Measurements from ENCODE around the gene CBLB. TPM values are rescaled to one million over a fixed set of nuclear protein-coding genes. Genes with fewer than 3 reads are reported as not detected.

CBLB gene
- total RNA-seq, 2 experiments from 2014 or later = 24.5 to 38.5 TPM

- H3K79me2 ChIP-seq (ENCODE audit: insufficient read depth, low read depth, low read length) = no peaks in the 10 kb centered on the region
- no peak for DNase-seq (ENCODE audit: low spot score)
- no peak overlapping the region for H3K27ac ChIP-seq (ENCODE audit: low read depth, low read length, poor library complexity, severe bottlenecking)
- no peak overlapping the region for H2AFZ ChIP-seq (ENCODE audit: low read length)
- H3K9me2 ChIP-seq (ENCODE audit: insufficient read depth, low read length) = no peaks in the 10 kb centered on the region
- TF ChIP-seq CTCF (conservative IDR thresholded peaks at IDR 0.05; ENCODE audit: low read length) (no peak), EZH2phosphoT487 (IDR thresholded peaks at IDR 0.05; ENCODE audit: borderline replicate concordance, low read depth, low read length) (no peak)
- H3K4me2 ChIP-seq (ENCODE audit: low read length) = no peak overlapping the region
- POLR2A ChIA-PET = interaction anchor here (0.6 kb wide), 1 partner anchor 71 kb away, joined by 5 read pairs; no protein-coding TSS in a partner anchor
- H3K4me3 ChIP-seq (ENCODE audit: low read depth, low read length, poor library complexity, severe bottlenecking) = no peak overlapping the region
- H4K20me1 ChIP-seq (ENCODE audit: insufficient read depth, low read length) = no peaks in the 10 kb centered on the region
- intact Hi-C loops (cut with micrococcal nuclease; ENCODE audit: unreplicated experiment) = no loop called here
- CTCF ChIA-PET (ENCODE audit: unreplicated experiment) = no interaction called here
- no TSS peak for BruUV-seq (replicated peaks)
- peaks cover 33% of the 10 kb centered on the region for H3K9me3 ChIP-seq (ENCODE audit: low read length)
- H3K36me3 ChIP-seq (ENCODE audit: insufficient read depth, low read length) = peaks cover 40% of the 10 kb centered on the region
- peaks cover 10% of the 10 kb centered on the region for H3K4me1 ChIP-seq (ENCODE audit: insufficient read depth, low read length, poor library complexity, severe bottlenecking)
Measured at GRCh38 chr3:105758451-105758850, 110.4 kb downstream of the CBLB start.

GRCh38 chr3:105755121-105755886 is 113.5 kb downstream of the CBLB start:
- H3K4me3 ChIP-seq (ENCODE audit: low read depth, low read length, poor library complexity, severe bottlenecking) = no peak overlapping the region
- no peaks in the 10 kb centered on the region for H3K79me2 ChIP-seq (ENCODE audit: insufficient read depth, low read depth, low read length)
- no peak overlapping the region for H3K27ac ChIP-seq (ENCODE audit: low read depth, low read length, poor library complexity, severe bottlenecking)
- H3K4me2 ChIP-seq (ENCODE audit: low read length) = no peak overlapping the region
- intact Hi-C loops (cut with micrococcal nuclease; ENCODE audit: unreplicated experiment) = no loop called here
- H3K36me3 ChIP-seq (ENCODE audit: insufficient read depth, low read length) = peaks cover 31% of the 10 kb centered on the region
- TF ChIP-seq CTCF (conservative IDR thresholded peaks at IDR 0.05; ENCODE audit: low read length) (no peak), EZH2phosphoT487 (IDR thresholded peaks at IDR 0.05; ENCODE audit: borderline replicate concordance, low read depth, low read length) (no peak)
- H3K9me3 ChIP-seq (ENCODE audit: low read length) = peaks cover 24% of the 10 kb centered on the region
- no peaks in the 10 kb centered on the region for H3K9me2 ChIP-seq (ENCODE audit: insufficient read depth, low read length)
- no TSS peak for BruUV-seq (replicated peaks)
- no peaks in the 10 kb centered on the region for H4K20me1 ChIP-seq (ENCODE audit: insufficient read depth, low read length)
- no peak for DNase-seq (ENCODE audit: low spot score)
- H2AFZ ChIP-seq (ENCODE audit: low read length) = no peak overlapping the region
- POLR2A ChIA-PET = no interaction called here
- CTCF ChIA-PET (ENCODE audit: unreplicated experiment) = no interaction called here
- peaks cover 28% of the 10 kb centered on the region for H3K4me1 ChIP-seq (ENCODE audit: insufficient read depth, low read length, poor library complexity, severe bottlenecking)

- H3K79me2 ChIP-seq (ENCODE audit: insufficient read depth, low read depth, low read length) = no peaks in the 10 kb centered on the region
- BruUV-seq (replicated peaks) = no TSS peak
- H3K36me3 ChIP-seq (ENCODE audit: insufficient read depth, low read length) = peaks cover 13% of the 10 kb centered on the region
- no peaks in the 10 kb centered on the region for H3K9me2 ChIP-seq (ENCODE audit: insufficient read depth, low read length)
- H2AFZ ChIP-seq (ENCODE audit: low read length) = peak overlapping the region; percentile 38; the same call in 1 of the 2 replicates
- ChIA-PET POLR2A (no interaction called here), CTCF (ENCODE audit: unreplicated experiment) (no interaction called here)
- TF ChIP-seq CTCF (conservative IDR thresholded peaks at IDR 0.05; ENCODE audit: low read length) (no peak), EZH2phosphoT487 (IDR thresholded peaks at IDR 0.05; ENCODE audit: borderline replicate concordance, low read depth, low read length) (no peak)
- intact Hi-C loops (cut with micrococcal nuclease; ENCODE audit: unreplicated experiment) = loop anchor here (5.0 kb wide), 2 partner anchors 44 to 504 kb away; no protein-coding TSS in a partner anchor
- peaks cover 8% of the 10 kb centered on the region; the same call in 1 of the 2 replicates for H3K9me3 ChIP-seq (ENCODE audit: low read length)
- H3K27ac ChIP-seq (ENCODE audit: low read depth, low read length, poor library complexity, severe bottlenecking) = peak overlapping the region; percentile 64
- H4K20me1 ChIP-seq (ENCODE audit: insufficient read depth, low read length) = no peaks in the 10 kb centered on the region
- peak overlapping the region; percentile 60 for H3K4me2 ChIP-seq (ENCODE audit: low read length)
- DNase-seq (ENCODE audit: low spot score) = peak; percentile 26
- peak overlapping the region; percentile 9 for H3K4me3 ChIP-seq (ENCODE audit: low read depth, low read length, poor library complexity, severe bottlenecking)
- peaks cover 31% of the 10 kb centered on the region for H3K4me1 ChIP-seq (ENCODE audit: insufficient read depth, low read length, poor library complexity, severe bottlenecking)
Measured at GRCh38 chr3:105752791-105753415, 115.9 kb downstream of the CBLB start.

Measured in OCI-LY7 (cell line).